ENCODE measurements around the gene DNAJC24. TPM values are rescaled to one million over a fixed set of nuclear protein-coding genes. Genes with fewer than 3 reads are reported as not detected.

The DNAJC24 gene
- total and polyA plus RNA-seq, 9 of the 15 experiments (the other 6 are each of a cell fraction or from before 2014, with no cell fraction given) = 12.2 to 31.9 (median 16.9) TPM

DNA sequence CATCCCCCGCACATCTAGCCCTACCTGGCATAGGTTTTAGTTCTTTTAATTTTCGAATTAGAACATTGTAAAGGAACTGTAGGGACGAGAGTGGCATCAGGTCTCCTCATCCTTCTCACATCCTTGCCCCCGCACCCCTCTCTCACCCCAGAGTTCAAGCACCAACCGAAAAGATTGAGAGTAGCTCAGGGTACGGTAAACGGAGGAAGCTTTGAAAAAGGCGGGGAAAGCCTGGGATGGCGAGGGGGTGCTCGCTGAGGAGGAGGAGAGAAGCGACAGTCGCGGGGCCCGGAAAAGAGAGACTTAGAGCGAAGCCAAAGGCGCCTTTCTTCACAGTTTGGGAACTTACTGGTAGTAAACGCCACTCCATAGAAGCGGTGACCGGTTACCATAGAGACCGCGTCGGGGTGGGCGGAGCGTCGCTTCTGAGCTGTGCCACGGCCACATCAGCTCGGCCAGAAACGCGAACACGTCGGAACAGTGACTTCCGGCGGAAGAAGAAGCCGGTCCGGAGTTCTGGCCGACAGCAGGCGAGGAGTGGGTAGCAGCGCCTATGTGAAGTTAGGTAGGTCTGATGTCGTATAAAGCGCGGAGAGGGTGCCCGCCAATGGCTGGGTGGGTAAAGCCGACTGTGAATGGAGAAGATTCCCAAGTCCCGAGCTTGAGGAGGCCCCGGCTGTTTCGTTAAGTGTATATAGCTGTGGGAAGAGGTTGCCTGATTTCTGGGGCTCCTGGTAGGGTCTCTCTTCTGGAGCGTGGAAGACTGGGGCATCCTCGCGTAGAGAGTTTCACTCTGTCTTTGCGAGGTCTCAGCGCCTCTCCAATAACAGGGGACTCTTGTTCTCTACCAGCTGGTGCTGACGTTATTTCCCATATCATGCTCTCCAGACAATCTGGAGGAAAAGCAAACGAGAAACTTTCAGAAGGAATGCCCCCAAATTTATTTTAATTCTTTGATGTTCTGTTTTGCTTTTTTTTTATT is at the start of gene DNAJC24, which contains the start of gene DCDC1 (continued):
- TF ChIP-seq RBM17 (IDR thresholded peaks at IDR 0.05; ENCODE audit: borderline replicate concordance, low read depth, low read length) = no peak
- 0 out of 2 replicates have a peak, but pooled peaks have one; percentile 43 for TF ChIP-seq CBX5 (IDR thresholded peaks at IDR 0.05; ENCODE audit: borderline replicate concordance, low read depth)
- TF ChIP-seq, protein P1, sequence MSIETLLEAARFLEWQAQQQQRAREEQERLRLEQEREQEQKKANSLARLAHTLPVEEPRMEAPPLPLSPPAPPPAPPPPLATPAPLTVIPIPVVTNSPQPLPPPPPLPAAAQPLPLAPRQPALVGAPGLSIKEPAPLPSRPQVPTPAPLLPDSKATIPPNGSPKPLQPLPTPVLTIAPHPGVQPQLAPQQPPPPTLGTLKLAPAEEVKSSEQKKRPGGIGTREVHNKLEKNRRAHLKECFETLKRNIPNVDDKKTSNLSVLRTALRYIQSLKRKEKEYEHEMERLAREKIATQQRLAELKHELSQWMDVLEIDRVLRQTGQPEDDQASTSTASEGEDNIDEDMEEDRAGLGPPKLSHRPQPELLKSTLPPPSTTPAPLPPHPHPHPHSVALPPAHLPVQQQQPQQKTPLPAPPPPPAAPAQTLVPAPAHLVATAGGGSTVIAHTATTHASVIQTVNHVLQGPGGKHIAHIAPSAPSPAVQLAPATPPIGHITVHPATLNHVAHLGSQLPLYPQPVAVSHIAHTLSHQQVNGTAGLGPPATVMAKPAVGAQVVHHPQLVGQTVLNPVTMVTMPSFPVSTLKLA (conservative IDR thresholded peaks at IDR 0.05) = peak; percentile 49 to 78
- TF ChIP-seq ZZZ3 (IDR thresholded peaks at IDR 0.05) = no peak
- no peak for TF ChIP-seq ZNF24 (IDR thresholded peaks at IDR 0.05)
- TF ChIP-seq FOXK2 (conservative IDR thresholded peaks at IDR 0.05 in 1 of 2, IDR thresholded peaks at IDR 0.05 in 1 of 2; ENCODE audit: low read depth in 2 of 2) = 0 out of 4 replicates have a peak, but pooled peaks of 1 of the 2 experiments have one; percentile 44
- TF ChIP-seq RAD51 (IDR thresholded peaks at IDR 0.05; ENCODE audit: borderline replicate concordance, low read depth) = no peak
- TF ChIP-seq ZNF133 (CRISPR knock-in tag; IDR thresholded peaks at IDR 0.05) = no peak
- TF ChIP-seq KAT2B (IDR thresholded peaks at IDR 0.05; ENCODE audit: low read depth, low read length) = no peak
- no peak for TF ChIP-seq ILF3 (IDR thresholded peaks at IDR 0.05; ENCODE audit: borderline replicate concordance)
- TF ChIP-seq ELF2 (CRISPR knock-in tag; IDR thresholded peaks at IDR 0.05) = no peak
- TF ChIP-seq ZNF778 (CRISPR knock-in tag; IDR thresholded peaks at IDR 0.05) = no peak
- no peak for TF ChIP-seq ILK (tag; IDR thresholded peaks at IDR 0.05; ENCODE audit: borderline replicate concordance, low read depth)
- no peak for TF ChIP-seq NR2C2 (CRISPR knock-in tag; IDR thresholded peaks at IDR 0.05)
- 0 out of 2 replicates have a peak, but pooled peaks have one; percentile 41 for TF ChIP-seq NR2C2 (tag; IDR thresholded peaks at IDR 0.05)
- TF ChIP-seq SIN3B (IDR thresholded peaks at IDR 0.05; ENCODE audit: low read depth) = 0 out of 2 replicates have a peak, but pooled peaks have one; percentile 49
- TF ChIP-seq ZNF668 (CRISPR knock-in tag; IDR thresholded peaks at IDR 0.05) = no peak
- TF ChIP-seq, protein P2, sequence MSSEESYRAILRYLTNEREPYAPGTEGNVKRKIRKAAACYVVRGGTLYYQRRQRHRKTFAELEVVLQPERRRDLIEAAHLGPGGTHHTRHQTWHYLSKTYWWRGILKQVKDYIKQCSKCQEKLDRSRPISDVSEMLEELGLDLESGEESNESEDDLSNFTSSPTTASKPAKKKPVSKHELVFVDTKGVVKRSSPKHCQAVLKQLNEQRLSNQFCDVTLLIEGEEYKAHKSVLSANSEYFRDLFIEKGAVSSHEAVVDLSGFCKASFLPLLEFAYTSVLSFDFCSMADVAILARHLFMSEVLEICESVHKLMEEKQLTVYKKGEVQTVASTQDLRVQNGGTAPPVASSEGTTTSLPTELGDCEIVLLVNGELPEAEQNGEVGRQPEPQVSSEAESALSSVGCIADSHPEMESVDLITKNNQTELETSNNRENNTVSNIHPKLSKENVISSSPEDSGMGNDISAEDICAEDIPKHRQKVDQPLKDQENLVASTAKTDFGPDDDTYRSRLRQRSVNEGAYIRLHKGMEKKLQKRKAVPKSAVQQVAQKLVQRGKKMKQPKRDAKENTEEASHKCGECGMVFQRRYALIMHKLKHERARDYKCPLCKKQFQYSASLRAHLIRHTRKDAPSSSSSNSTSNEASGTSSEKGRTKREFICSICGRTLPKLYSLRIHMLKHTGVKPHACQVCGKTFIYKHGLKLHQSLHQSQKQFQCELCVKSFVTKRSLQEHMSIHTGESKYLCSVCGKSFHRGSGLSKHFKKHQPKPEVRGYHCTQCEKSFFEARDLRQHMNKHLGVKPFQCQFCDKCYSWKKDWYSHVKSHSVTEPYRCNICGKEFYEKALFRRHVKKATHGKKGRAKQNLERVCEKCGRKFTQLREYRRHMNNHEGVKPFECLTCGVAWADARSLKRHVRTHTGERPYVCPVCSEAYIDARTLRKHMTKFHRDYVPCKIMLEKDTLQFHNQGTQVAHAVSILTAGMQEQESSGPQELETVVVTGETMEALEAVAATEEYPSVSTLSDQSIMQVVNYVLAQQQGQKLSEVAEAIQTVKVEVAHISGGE (CRISPR knock-in tag; IDR thresholded peaks at IDR 0.05) = peak; percentile 94 to 100 (median 98)
- TF ChIP-seq SAP30 (IDR thresholded peaks at IDR 0.05; ENCODE audit: borderline replicate concordance, insufficient read depth, low read depth, low read length, poor library complexity, severe bottlenecking) = peak; percentile 77

Data from K562 (cell line).